Measurements from ENCODE around the gene GPD2. TPM values are rescaled to one million over a fixed set of nuclear protein-coding genes. Genes with fewer than 3 reads are reported as not detected.

GPD2 gene
- total and polyA plus RNA-seq, 2 of the 4 experiments (the other 2 are of a cell fraction) = 20.4 to 100 TPM

DNA sequence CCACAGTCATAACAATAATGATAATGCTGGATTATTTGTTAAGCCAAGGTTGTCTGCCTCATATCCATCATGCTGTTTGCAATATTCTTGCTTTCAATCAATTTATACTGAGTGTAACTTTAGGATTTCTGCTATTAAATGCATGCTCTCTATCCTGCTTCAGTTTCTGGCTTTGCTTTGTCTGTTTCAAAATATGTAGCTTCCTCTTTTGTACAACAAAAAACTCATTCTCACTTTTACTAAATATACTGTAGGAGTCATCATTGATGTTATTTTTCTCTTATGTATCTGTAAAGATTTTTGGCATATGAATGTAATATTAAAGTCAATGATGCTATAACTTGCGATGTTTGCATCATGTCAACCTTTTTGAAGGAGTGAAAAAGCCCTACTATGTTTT, 149.3 kb downstream of the GPD2 start:
- no CpG with 5 or more reads among the region's 1 CpG for WGBS, 2 experiments (ENCODE audit: extremely low coverage in 2 of 2, insufficient read length in 1 of 2)
- no TSS peak for BruUV-seq (replicated peaks)

More for the DNA sequence above, 149.3 kb downstream of the GPD2 start:
- Histone ChIP-seq H3K9me3 (ENCODE audit: control insufficient read depth, insufficient read depth, low read length) (no peaks in the 10 kb centered on the region), H3K4ac (ENCODE audit: low read depth, low read length) (no peak overlapping the region), H2BK20ac (ENCODE audit: low read depth, low read length) (no peak overlapping the region), H3K4me3 (ENCODE audit: insufficient read depth, low read depth, low read length) (no peak overlapping the region), H3K79me1 (ENCODE audit: low read depth in 1 of 2, low read length in 2 of 2) (no peaks in the 10 kb centered on the region), H3K4me2 (ENCODE audit: low read depth, low read length) (no peak overlapping the region), H4K5ac (ENCODE audit: low read depth, low read length) (no peak overlapping the region), H4K8ac (ENCODE audit: low read depth in 2 of 2, low read length in 2 of 2) (no peak overlapping the region), H2AK5ac (ENCODE audit: low read depth, low read length) (no peak overlapping the region), H3K4me1 (ENCODE audit: control insufficient read depth, insufficient read depth, low read length) (no peaks in the 10 kb centered on the region), H2BK120ac (ENCODE audit: low read depth, low read length) (no peak overlapping the region), H3K14ac (replicated peaks; ENCODE audit: low read depth, low read length) (no peak overlapping the region), H3K23ac (ENCODE audit: low read depth, low read length) (no peak overlapping the region), H4K20me1 (ENCODE audit: insufficient read depth, low read length) (no peaks in the 10 kb centered on the region), H2AFZ (replicated peaks; ENCODE audit: low read length, poor library complexity) (no peak overlapping the region), H3K56ac (ENCODE audit: extremely low read depth, insufficient read depth, low read length) (no peak overlapping the region), H3K9ac (ENCODE audit: low read depth, low read length) (no peak overlapping the region), H3K27ac (ENCODE audit: insufficient read depth, low read length) (no peak overlapping the region), H2BK15ac (ENCODE audit: low read depth, low read length) (no peak overlapping the region), H3K27me3 (ENCODE audit: control insufficient read depth, insufficient read depth, low read length) (no peaks in the 10 kb centered on the region), H4K91ac (ENCODE audit: insufficient read depth, low read depth, low read length) (no peak overlapping the region), H3K36me3 (ENCODE audit: control insufficient read depth, insufficient read depth, low read length) (no peaks in the 10 kb centered on the region), H3K9me1 (ENCODE audit: insufficient read depth, low read length) (no peaks in the 10 kb centered on the region), H2BK5ac (ENCODE audit: low read depth, low read length, poor library complexity, severe bottlenecking) (no peak overlapping the region), H3K18ac (ENCODE audit: low read depth, low read length) (no peak overlapping the region), H2AK9ac (replicated peaks; ENCODE audit: low read depth, low read length, poor library complexity) (no peak overlapping the region)
- DNase-seq (no peak), ATAC-seq (ENCODE audit: low read depth) (no peak)
- TF ChIP-seq CEBPB (IDR thresholded peaks at IDR 0.05; ENCODE audit: low read depth, low read length) (no peak), RAD21 (IDR thresholded peaks at IDR 0.05; ENCODE audit: low read length) (no peak), RCOR1 (IDR thresholded peaks at IDR 0.05; ENCODE audit: insufficient replicate concordance, low read length) (no peak), MAFK (IDR thresholded peaks at IDR 0.05; ENCODE audit: low read depth, low read length) (no peak), POLR2A (IDR thresholded peaks at IDR 0.05; ENCODE audit: low read depth, low read length) (no peak), BHLHE40 (IDR thresholded peaks at IDR 0.05; ENCODE audit: low read depth, low read length) (no peak), RFX5 (IDR thresholded peaks at IDR 0.05; ENCODE audit: low read depth, low read length) (no peak), NFE2L2 (IDR thresholded peaks at IDR 0.05; ENCODE audit: low read depth, low read length) (no peak), MAZ (IDR thresholded peaks at IDR 0.05; ENCODE audit: borderline replicate concordance, low read depth, low read length) (no peak), SMC3 (IDR thresholded peaks at IDR 0.05; ENCODE audit: low read depth, low read length) (no peak), CHD1 (IDR thresholded peaks at IDR 0.05; ENCODE audit: low read depth, low read length) (no peak), MXI1 (IDR thresholded peaks at IDR 0.05; ENCODE audit: borderline replicate concordance, low read depth, low read length) (no peak), FOS (IDR thresholded peaks at IDR 0.05; ENCODE audit: low read depth, low read length) (no peak)
- TF ChIP-seq, protein P1, sequence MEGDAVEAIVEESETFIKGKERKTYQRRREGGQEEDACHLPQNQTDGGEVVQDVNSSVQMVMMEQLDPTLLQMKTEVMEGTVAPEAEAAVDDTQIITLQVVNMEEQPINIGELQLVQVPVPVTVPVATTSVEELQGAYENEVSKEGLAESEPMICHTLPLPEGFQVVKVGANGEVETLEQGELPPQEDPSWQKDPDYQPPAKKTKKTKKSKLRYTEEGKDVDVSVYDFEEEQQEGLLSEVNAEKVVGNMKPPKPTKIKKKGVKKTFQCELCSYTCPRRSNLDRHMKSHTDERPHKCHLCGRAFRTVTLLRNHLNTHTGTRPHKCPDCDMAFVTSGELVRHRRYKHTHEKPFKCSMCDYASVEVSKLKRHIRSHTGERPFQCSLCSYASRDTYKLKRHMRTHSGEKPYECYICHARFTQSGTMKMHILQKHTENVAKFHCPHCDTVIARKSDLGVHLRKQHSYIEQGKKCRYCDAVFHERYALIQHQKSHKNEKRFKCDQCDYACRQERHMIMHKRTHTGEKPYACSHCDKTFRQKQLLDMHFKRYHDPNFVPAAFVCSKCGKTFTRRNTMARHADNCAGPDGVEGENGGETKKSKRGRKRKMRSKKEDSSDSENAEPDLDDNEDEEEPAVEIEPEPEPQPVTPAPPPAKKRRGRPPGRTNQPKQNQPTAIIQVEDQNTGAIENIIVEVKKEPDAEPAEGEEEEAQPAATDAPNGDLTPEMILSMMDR (conservative IDR thresholded peaks at IDR 0.05; ENCODE audit: low read depth, low read length) = no peak
- TF ChIP-seq, protein P2, sequence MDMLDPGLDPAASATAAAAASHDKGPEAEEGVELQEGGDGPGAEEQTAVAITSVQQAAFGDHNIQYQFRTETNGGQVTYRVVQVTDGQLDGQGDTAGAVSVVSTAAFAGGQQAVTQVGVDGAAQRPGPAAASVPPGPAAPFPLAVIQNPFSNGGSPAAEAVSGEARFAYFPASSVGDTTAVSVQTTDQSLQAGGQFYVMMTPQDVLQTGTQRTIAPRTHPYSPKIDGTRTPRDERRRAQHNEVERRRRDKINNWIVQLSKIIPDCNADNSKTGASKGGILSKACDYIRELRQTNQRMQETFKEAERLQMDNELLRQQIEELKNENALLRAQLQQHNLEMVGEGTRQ (IDR thresholded peaks at IDR 0.05; ENCODE audit: low read depth, low read length) = no peak
- TF ChIP-seq, protein P3, sequence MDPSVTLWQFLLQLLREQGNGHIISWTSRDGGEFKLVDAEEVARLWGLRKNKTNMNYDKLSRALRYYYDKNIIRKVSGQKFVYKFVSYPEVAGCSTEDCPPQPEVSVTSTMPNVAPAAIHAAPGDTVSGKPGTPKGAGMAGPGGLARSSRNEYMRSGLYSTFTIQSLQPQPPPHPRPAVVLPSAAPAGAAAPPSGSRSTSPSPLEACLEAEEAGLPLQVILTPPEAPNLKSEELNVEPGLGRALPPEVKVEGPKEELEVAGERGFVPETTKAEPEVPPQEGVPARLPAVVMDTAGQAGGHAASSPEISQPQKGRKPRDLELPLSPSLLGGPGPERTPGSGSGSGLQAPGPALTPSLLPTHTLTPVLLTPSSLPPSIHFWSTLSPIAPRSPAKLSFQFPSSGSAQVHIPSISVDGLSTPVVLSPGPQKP (IDR thresholded peaks at IDR 0.05; ENCODE audit: borderline replicate concordance, low read depth, low read length) = no peak
- intact Hi-C loops (cut with micrococcal nuclease) = loop anchor here (5.0 kb wide), 1 partner anchor 472 kb away; no protein-coding TSS in a partner anchor
- POLR2A ChIA-PET (ENCODE audit: unreplicated experiment) = no interaction called here
- CTCF ChIA-PET = interaction anchor here (2.7 kb wide), 1 partner anchor 250 kb away, joined by 8 read pairs; no protein-coding TSS in a partner anchor
- dilution Hi-C loops (cut with HindIII; ENCODE audit: low sequenced_read_pairs, unreplicated experiment) = no loop called here
- in situ Hi-C loops (cut with MboI; ENCODE audit: low sequenced_read_pairs) = loop anchor here (10.0 to 25.0 kb wide), 3 partner anchors 248 to 1198 kb away; partner anchors contain the start of gene NR4A2

Data from IMR-90 (cell line).